IPS-18c (cell line): ENCODE data around the gene TPTE2.
"Not testable (repeated sequence)": the region's sequence is repeated elsewhere in the genome, so short reads cannot be mapped to it uniquely, and the experiment has no call there.

Experiments used
- H3K4me3 ChIP-seq: 2 replicates; pipeline ENCODE4 v1.7.0; 2013; ENCODE audit warnings: low read depth, mild to moderate bottlenecking, low read length, moderate library complexity; ENCODE audit not compliant: insufficient read depth
- H3K9me3 ChIP-seq: one replicate; pipeline ENCODE4 v1.6.1; 2013; ENCODE audit warnings: mild to moderate bottlenecking, low read length, moderate library complexity; ENCODE audit not compliant: control insufficient read depth, insufficient read depth

TPTE2 gene

GRCh38 chr13:19581675-19582074 is 20.3 kb upstream of the TPTE2 start:
- H3K4me3 ChIP-seq = no peak overlapping the region
- no peaks in the 10 kb centered on the region for H3K9me3 ChIP-seq

GRCh38 chr13:19575230-19575629 is 13.9 kb upstream of the TPTE2 start:
- H3K4me3 ChIP-seq = no peak overlapping the region
- no peaks in the 10 kb centered on the region for H3K9me3 ChIP-seq

GRCh38 chr13:19573120-19573716 is 11.9 kb upstream of the TPTE2 start:
- no peak overlapping the region for H3K4me3 ChIP-seq
- no peaks in the 10 kb centered on the region for H3K9me3 ChIP-seq

DNA sequence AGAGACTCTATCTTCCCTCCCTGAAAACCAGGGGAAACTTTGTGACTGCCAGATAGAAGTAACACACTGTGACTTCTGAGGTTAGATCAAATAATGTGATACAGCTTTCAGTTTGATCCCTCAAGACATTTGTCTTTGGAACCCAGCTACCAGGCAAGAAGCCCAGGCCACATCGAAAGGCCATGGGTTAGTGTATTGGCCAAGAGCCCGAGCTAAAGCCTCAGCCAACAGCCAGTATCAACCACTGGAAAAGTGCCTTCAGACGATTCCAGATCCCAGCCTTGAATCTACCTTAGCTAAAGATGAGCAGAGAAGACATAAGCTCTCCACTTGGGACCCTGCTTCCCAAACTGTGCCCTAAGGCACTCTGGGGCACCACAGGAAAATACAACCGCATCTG is 10.9 kb upstream of the TPTE2 start:
- Histone ChIP-seq H3K9me3 (no peaks in the 10 kb centered on the region), H3K4me3 (no peak overlapping the region)

DNA sequence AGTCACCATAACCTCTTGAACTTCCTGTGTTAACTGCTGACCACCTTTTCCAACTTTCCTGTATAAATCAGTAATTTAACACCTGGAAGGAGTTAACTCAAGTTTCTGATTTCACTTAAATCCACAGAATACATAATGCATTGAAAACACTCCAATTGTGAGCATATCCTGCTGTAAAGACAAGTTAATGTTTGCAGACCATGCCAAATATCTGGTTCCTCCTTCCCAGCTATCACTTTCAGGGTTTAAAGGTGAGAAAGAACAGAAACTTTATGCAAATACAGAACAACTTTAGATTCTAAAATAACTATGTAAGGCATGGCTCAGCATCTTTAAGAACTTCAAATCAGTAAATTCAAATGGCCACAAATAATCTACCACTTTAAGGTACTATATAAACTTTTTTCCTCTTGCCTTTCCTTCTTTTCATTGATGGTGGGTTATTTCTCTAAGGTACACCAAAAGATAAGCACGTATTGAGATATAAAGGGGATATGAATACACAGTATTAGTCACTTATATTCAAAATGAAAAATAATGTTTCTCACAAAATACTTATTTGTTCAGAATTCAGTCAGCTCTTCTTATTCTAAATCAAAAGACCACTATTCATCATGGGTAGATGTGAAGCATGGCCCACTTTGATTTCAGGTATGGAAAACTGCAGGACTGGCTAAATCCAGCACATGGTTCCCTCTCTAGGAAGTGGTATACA is 6.6 kb upstream of the TPTE2 start:
- H3K9me3 ChIP-seq = no peaks in the 10 kb centered on the region
- H3K4me3 ChIP-seq = no peak overlapping the region

DNA sequence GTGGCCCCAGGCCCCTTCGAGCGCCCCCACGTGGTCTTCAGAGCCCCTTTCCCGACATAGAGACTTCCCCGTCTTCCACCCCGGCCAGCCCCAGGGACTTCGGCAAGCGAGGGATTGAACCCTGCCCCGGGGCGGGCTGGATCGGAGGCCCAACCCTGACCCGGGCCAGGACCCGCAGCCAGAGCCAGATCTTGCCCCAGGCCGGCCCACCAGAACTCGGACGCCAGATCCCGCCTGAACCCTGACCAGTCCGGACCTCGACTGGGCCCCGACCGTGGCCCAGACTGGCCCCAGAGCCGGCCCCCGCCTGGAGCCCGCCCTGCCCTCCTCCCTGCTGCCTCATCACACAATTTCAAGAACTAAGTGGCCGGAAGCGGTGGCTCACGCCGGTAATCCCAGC is 253 bp upstream of the TPTE2 start:
- Histone ChIP-seq H3K4me3 (no peak overlapping the region), H3K9me3 (peaks cover 2% of the 10 kb centered on the region)

- not testable (repeated sequence) for H3K4me3 ChIP-seq, H3K9me3 ChIP-seq
These were observed 660 bp downstream of the TPTE2 start for GRCh38 chr13:19560672-19561071.

GRCh38 chr13:19559739-19560138 is 1.6 kb downstream of the TPTE2 start:
- not testable (repeated sequence) for H3K4me3 ChIP-seq, H3K9me3 ChIP-seq

GRCh38 chr13:19557287-19557686 is 4.0 kb downstream of the TPTE2 start:
- H3K9me3 ChIP-seq = not testable (repeated sequence)

GRCh38 chr13:19549245-19549644 is 12.1 kb downstream of the TPTE2 start:
- H3K9me3 ChIP-seq, H3K4me3 ChIP-seq: not testable (repeated sequence)

More at GRCh38 chr13:19557287-19557686, 4.0 kb downstream of the TPTE2 start:
- H3K4me3 ChIP-seq = not testable (repeated sequence)

GRCh38 chr13:19525634-19526033 is 35.7 kb downstream of the TPTE2 start:
- not testable (repeated sequence) for H3K9me3 ChIP-seq, H3K4me3 ChIP-seq

DNA sequence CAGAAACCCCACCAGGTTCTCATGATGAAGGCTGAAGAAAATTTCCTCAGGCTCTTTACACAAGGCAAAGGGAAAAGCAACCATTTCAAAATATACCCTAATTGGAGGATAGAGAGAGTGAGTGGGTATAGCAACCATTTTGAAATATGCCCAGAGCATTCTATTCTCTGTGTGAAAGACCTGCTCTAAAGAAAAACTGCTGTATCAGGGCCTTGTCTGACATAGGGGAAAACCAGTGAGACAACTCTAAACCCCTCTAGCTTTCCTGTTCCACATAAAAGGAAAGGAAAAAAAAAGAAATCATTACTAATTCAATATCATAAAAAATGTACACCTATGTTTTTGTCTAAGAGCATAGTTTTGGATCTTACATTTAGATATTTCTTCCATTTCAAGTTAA is 42.3 kb downstream of the TPTE2 start:
- H3K4me3 ChIP-seq = no peak overlapping the region

DNA sequence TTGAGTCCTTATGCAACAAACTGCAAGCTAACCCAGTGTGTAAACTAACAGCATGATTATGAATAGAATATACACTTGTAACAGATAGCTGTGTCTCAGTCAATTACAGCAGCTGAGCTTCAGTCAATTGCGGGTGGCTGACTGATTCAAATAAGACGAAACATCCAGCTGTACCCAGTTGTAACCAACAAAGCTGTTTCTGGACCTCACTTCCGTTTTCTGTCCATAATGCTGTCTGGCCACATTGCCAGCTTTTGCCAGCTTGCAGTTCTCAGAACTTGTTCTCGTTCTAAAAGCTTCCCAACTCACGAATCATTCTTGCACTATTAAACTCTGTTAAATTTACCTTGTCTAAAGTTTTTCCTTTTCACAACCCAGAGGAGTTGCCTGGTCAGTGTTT is 53.7 kb downstream of the TPTE2 start:
- H3K9me3 ChIP-seq, H3K4me3 ChIP-seq: not testable (repeated sequence)

More for the DNA sequence above, 42.3 kb downstream of the TPTE2 start:
- peaks cover 2% of the 10 kb centered on the region for H3K9me3 ChIP-seq

DNA sequence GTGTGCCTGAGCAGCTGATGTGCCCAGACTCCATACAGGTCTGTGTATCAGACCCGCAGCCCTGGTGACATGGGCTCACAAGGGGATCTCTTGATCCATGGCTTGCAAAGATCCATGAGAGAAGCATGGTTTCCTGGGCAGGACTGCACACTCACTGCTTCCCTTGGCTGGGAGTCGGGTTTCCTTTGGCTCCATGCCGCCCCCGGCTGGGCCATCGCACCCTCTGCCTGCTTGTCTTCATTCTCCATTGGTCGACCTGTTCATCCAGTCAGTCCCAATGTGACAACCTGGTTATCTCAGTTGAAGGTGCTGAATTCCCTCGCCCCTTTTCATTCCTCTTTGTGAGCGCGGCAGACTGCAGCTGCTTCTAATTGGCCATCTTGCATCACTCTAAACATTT is 101.2 kb downstream of the TPTE2 start:
- H3K9me3 ChIP-seq, H3K4me3 ChIP-seq: not testable (repeated sequence)

DNA sequence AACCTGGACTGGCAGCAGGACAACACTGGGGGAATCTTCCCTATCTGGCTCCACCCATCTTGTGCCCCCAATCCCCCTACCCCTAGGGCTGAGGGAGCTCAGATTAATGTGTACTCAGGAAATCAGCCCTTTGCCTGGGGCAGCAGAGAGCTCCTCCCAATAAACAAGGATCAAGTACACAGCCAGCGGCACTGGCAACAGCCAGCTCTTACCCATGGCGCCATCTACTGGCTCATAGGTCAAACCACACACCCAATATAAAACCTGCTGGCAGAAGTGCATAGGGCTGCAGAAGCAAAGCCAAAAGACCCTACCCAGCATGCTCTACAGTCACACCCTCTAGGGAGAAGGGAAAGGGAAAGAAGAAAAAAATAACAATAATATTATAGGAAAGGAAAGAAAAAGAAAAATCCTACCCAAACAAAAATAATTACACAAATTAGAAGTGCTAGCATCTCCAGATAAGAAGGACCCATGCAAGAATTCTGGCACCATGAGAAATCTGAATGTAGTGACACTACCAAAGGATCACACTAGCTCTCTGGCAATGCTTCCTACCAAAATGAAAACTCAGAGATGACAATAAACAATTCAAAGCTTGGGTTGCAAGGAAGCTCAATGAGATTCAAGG is 122.2 kb downstream of the TPTE2 start:
- H3K9me3 ChIP-seq, H3K4me3 ChIP-seq: not testable (repeated sequence)

- H3K4me3 ChIP-seq, H3K9me3 ChIP-seq: not testable (repeated sequence)
These were observed 123.6 kb downstream of the TPTE2 start for GRCh38 chr13:19437780-19438179.

DNA sequence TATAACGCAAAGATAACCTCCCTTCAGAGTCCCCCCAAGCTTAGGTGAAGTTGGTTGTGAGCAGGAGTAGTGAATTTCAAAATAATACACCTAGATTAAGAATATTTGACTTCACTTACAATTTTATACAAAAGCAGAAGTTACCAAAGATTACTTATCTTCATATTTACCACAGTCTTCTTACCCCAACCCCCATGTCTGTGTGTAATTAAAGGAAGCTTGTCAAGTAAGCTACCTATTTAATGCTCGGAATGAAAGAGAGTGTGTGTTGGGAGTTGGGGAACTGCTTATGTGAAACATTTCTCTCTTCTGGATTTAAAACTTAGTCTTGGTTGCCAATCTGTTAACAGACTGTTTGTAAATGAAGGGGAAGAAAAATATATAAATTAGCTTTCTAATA is 139.1 kb downstream of the TPTE2 start:
- not testable (repeated sequence) for H3K9me3 ChIP-seq, H3K4me3 ChIP-seq

- H3K9me3 ChIP-seq, H3K4me3 ChIP-seq: not testable (repeated sequence)
These were observed 148.8 kb downstream of the TPTE2 start for GRCh38 chr13:19412494-19412893.
